Nephron (organoid): ENCODE data around the gene TMEM200A.
"Not testable (repeated sequence)": the region's sequence is repeated elsewhere in the genome, so short reads cannot be mapped to it uniquely, and the experiment has no call there.

ENCODE experiments used
- H3K27ac Mint-ChIP-seq, 3 experiments: 2 replicates each; pipeline ENCODE4 v1.8.0; 2020; ENCODE audit warnings: mixed read lengths in 3 of 3, mild to moderate bottlenecking in 2 of 3, moderate library complexity in 1 of 3
- H3K27me3 Mint-ChIP-seq: 2 replicates; pipeline ENCODE4 v1.8.0; 2021; ENCODE audit warnings: low read depth, mild to moderate bottlenecking, moderate library complexity, mixed read lengths
- H3K36me3 Mint-ChIP-seq: 2 replicates; pipeline ENCODE4 v1.8.0; 2020; ENCODE audit warnings: low read depth, mixed read lengths
- H3K4me1 Mint-ChIP-seq: 2 replicates; pipeline ENCODE4 v1.8.0; 2020; ENCODE audit warnings: mixed read lengths
- H3K4me3 Mint-ChIP-seq, 3 experiments: 2 replicates each; pipeline ENCODE4 v1.8.0; 2020; ENCODE audit warnings: mild to moderate bottlenecking in 3 of 3, mixed read lengths in 3 of 3, moderate library complexity in 2 of 3
- H3K9me3 Mint-ChIP-seq: 2 replicates; pipeline ENCODE4 v1.8.0; 2020; ENCODE audit warnings: mixed read lengths
- TF ChIP-seq, protein P1 (sequence below), 3 experiments: fragments of 200-600 bp; sonication (generic); IDR thresholded peaks; one replicate each; pipeline ENCODE4 v1.5.0; 2021; ENCODE audit warnings: antibody characterized with exemption in 3 of 3; ENCODE audit not compliant: unreplicated experiment in 3 of 3

TMEM200A gene

DNA sequence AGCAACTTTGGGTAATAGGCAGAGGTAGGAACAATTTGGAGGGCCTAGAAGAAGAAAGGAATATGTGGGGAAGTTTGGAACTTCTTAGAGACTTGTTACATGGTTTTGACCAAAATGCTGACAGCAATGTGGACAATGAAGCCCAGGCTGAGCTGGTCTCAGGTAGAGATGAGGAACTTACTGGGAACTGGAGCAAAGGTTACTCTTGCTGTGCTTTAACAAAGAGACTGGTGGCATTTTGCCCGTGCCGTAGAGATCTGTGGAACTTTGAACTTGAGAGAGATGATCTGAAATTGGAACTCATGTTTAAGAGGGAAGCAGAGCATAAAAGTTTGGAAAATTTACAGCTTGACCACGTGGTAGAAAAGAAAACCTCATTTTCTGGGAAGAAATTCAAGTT lies 28.3 kb upstream of the TMEM200A start:
- Mint-ChIP-seq H3K27ac (no peak overlapping the region), H3K4me3 (no peak overlapping the region), H3K9me3 (peaks cover 7% of the 10 kb centered on the region), H3K36me3 (no peaks in the 10 kb centered on the region), H3K4me1 (no peaks in the 10 kb centered on the region), H3K27me3 (peaks cover 4% of the 10 kb centered on the region)
- TF ChIP-seq, protein P1, sequence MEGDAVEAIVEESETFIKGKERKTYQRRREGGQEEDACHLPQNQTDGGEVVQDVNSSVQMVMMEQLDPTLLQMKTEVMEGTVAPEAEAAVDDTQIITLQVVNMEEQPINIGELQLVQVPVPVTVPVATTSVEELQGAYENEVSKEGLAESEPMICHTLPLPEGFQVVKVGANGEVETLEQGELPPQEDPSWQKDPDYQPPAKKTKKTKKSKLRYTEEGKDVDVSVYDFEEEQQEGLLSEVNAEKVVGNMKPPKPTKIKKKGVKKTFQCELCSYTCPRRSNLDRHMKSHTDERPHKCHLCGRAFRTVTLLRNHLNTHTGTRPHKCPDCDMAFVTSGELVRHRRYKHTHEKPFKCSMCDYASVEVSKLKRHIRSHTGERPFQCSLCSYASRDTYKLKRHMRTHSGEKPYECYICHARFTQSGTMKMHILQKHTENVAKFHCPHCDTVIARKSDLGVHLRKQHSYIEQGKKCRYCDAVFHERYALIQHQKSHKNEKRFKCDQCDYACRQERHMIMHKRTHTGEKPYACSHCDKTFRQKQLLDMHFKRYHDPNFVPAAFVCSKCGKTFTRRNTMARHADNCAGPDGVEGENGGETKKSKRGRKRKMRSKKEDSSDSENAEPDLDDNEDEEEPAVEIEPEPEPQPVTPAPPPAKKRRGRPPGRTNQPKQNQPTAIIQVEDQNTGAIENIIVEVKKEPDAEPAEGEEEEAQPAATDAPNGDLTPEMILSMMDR (IDR thresholded peaks at IDR 0.05; ENCODE audit: unreplicated experiment in 3 of 3) = no peak

DNA sequence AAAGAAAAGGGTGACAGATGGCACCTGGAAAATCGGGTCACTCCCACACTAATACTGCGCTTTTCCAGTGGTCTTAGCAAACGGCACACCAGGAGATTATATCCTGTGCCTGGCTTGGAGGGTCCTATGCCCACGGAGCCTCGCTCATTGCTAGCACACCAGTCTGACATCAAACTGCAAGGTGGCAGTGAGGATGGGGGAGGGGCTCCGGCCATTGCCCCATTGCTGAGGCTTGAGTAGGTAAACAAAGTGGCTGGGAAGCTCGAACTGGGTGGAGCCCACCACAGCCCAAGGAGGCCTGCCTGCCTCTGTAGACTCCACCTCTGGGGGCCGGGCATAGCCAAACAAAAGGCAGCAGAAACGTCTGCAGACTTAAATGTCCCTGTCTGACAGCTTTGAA lies 19.5 kb upstream of the TMEM200A start:
- H3K9me3 Mint-ChIP-seq = peaks cover 15% of the 10 kb centered on the region
- H3K4me3 Mint-ChIP-seq, H3K36me3 Mint-ChIP-seq, H3K27me3 Mint-ChIP-seq, H3K27ac Mint-ChIP-seq, H3K4me1 Mint-ChIP-seq: not testable (repeated sequence)

DNA sequence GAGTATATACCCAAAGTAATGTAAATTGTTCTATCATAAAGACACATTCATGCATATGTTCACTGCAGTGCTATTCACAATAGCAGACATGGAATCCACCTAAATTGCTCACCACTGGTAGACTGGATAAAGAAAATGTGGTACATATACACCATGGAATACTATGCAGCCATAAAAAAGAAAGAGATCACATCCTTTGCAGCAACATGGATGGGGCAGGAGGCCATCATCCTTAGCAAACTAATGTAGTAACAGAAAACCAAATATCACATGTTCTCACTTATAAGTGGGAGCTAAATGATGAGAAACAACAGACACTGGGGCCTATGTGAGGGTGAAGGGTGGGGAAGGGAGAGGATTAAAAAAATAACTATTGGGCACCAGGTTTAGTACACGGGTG lies 11.5 kb upstream of the TMEM200A start:
- H3K4me3 Mint-ChIP-seq = no peak overlapping the region
- no peak overlapping the region for H3K27ac Mint-ChIP-seq
- H3K36me3 Mint-ChIP-seq = no peaks in the 10 kb centered on the region
- H3K4me1 Mint-ChIP-seq = no peaks in the 10 kb centered on the region
- peaks cover 7% of the 10 kb centered on the region for H3K9me3 Mint-ChIP-seq
- TF ChIP-seq, protein P1 (IDR thresholded peaks at IDR 0.05; ENCODE audit: unreplicated experiment in 3 of 3) = no peak
- H3K27me3 Mint-ChIP-seq = peaks cover 3% of the 10 kb centered on the region

DNA sequence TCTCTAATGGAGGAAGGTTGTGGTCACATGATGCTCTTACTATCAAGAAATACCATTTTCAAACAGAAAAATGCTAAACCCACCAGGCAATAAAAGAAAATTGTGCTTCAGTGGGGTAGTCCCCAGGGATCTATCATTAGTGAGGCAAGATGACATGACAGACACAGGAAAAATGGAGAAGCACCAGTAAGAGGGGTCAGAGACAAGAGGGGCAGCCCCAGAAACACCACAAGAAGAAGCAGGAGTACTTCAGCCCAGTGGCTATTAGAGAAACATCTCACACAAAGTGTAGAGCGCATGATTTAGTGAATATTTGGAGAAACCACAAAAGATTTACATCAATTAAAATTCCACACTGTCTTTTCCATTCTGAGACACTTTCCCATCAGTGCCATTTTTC lies 10.2 kb upstream of the TMEM200A start:
- Mint-ChIP-seq H3K27me3 (peaks cover 3% of the 10 kb centered on the region), H3K4me1 (no peaks in the 10 kb centered on the region), H3K4me3 (no peak overlapping the region), H3K9me3 (peaks cover 10% of the 10 kb centered on the region), H3K27ac (no peak overlapping the region), H3K36me3 (no peaks in the 10 kb centered on the region)
- TF ChIP-seq, protein P1 (IDR thresholded peaks at IDR 0.05; ENCODE audit: unreplicated experiment in 3 of 3) = no peak

DNA sequence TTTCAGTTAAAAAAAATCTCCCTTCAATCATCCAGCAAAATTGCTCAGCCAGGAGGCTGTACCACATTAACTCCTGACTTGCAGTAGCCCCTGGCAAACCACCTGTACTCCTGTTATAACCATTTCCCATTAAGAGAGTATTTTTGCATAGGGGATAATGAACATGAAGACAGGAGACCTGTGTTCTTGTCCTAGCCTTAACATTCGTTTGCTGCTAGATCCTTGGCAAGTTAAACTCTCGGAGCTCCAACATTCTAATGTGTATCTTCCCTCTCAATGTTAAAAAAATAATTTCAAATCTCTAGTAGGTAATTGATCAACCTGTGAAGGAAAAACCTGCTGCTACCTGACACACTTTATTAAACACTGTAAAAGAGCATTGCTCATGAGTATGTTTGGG lies 8.4 kb upstream of the TMEM200A start:
- H3K27me3 Mint-ChIP-seq = peaks cover 3% of the 10 kb centered on the region
- H3K36me3 Mint-ChIP-seq = no peaks in the 10 kb centered on the region
- H3K4me1 Mint-ChIP-seq = no peaks in the 10 kb centered on the region
- H3K27ac Mint-ChIP-seq = no peak overlapping the region
- H3K4me3 Mint-ChIP-seq = no peak overlapping the region
- TF ChIP-seq, protein P1 (IDR thresholded peaks at IDR 0.05; ENCODE audit: unreplicated experiment in 3 of 3) = no peak
- peaks cover 5% of the 10 kb centered on the region for H3K9me3 Mint-ChIP-seq

DNA sequence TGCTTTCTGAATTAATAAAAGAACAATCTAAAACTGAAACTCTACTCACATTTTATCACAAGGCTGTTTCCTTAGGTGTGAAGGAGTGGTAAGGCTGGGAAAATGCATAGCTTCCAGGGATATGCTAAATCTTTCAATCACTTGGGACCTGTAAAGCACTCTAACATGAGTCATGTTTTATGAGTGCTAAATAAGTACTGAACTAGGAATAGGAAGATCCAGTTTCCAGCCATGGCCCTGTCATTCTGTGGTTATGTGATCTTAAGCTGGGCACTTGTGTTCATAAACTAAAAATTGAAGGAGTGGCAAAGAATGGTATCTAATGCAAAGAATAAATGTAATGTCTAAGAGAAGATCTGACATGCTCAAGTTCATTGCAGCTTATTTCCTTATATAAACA lies 6.1 kb upstream of the TMEM200A start:
- H3K4me1 Mint-ChIP-seq = peaks cover 6% of the 10 kb centered on the region
- no peak overlapping the region for H3K4me3 Mint-ChIP-seq
- TF ChIP-seq, protein P1 (IDR thresholded peaks at IDR 0.05; ENCODE audit: unreplicated experiment in 3 of 3) = no peak
- peaks cover 3% of the 10 kb centered on the region for H3K9me3 Mint-ChIP-seq
- no peaks in the 10 kb centered on the region for H3K36me3 Mint-ChIP-seq
- H3K27ac Mint-ChIP-seq = no peak overlapping the region
- H3K27me3 Mint-ChIP-seq = peaks cover 10% of the 10 kb centered on the region
